ENCODE data around the gene TNK2. TPM values are rescaled to one million over a fixed set of nuclear protein-coding genes. Genes with fewer than 3 reads are reported as not detected.

Gene TNK2
- total and polyA plus RNA-seq, 2 of the 13 experiments (the other 11 are each of a cell fraction or from before 2014, with no cell fraction given), result 4.6 to 5.8 TPM

- no peak; the same call in 1 of the 2 replicates for TF ChIP-seq PATZ1 (CRISPR knock-in tag; IDR thresholded peaks at IDR 0.05)
- no peak for TF ChIP-seq ZNF317 (CRISPR knock-in tag; IDR thresholded peaks at IDR 0.05)
- TF ChIP-seq ZNF441 (CRISPR knock-in tag; IDR thresholded peaks at IDR 0.05; ENCODE audit: borderline replicate concordance), result peak; percentile 92
- TF ChIP-seq ATRX (CRISPR knock-in tag; IDR thresholded peaks at IDR 0.05; ENCODE audit: borderline replicate concordance), result no peak
- TF ChIP-seq THAP7 (CRISPR knock-in tag; IDR thresholded peaks at IDR 0.05), result no peak
- TF ChIP-seq ZNF746 (CRISPR knock-in tag; IDR thresholded peaks at IDR 0.05), result no peak
- TF ChIP-seq HMGXB3 (CRISPR knock-in tag; IDR thresholded peaks at IDR 0.05; ENCODE audit: borderline replicate concordance), result no peak
- TF ChIP-seq ZNF850 (CRISPR knock-in tag; conservative IDR thresholded peaks at IDR 0.05), result no peak
- no peak for TF ChIP-seq ZFP41 (CRISPR knock-in tag; IDR thresholded peaks at IDR 0.05; ENCODE audit: borderline replicate concordance)
- no peak for TF ChIP-seq ZNF3 (CRISPR knock-in tag; IDR thresholded peaks at IDR 0.05)
- TF ChIP-seq ZBTB37 (CRISPR knock-in tag; IDR thresholded peaks at IDR 0.05), result no peak
- 0 out of 2 replicates have a peak, but pooled peaks have one; percentile 47 for TF ChIP-seq CSRNP1 (CRISPR knock-in tag; IDR thresholded peaks at IDR 0.05)
- no peak for TF ChIP-seq RORA (CRISPR knock-in tag; IDR thresholded peaks at IDR 0.05)
- no peak for TF ChIP-seq ZNF552 (CRISPR knock-in tag; IDR thresholded peaks at IDR 0.05; ENCODE audit: borderline replicate concordance)
- peak; percentile 61 for TF ChIP-seq NCOA2 (CRISPR knock-in tag; IDR thresholded peaks at IDR 0.05)
- TF ChIP-seq ZNF124 (CRISPR knock-in tag; IDR thresholded peaks at IDR 0.05), result no peak
- TF ChIP-seq TEF (CRISPR knock-in tag; IDR thresholded peaks at IDR 0.05), result no peak
- 0 out of 2 replicates have a peak, but pooled peaks have one; percentile 12 for TF ChIP-seq SOX5 (CRISPR knock-in tag; IDR thresholded peaks at IDR 0.05; ENCODE audit: borderline replicate concordance)
Measured at GRCh38 chr3:195847055-195847950, 61.0 kb downstream of the TNK2 start (continued).
